C4-2B (cell line): ENCODE measurements around the gene TMEM45B.

Source experiments
- ZFX ChIP-seq: fragments of 450-650 bp; IDR thresholded peaks from 2 replicates; pipeline ENCODE4 v1.6.1; 2017
- TF ChIP-seq, protein P1 (sequence below): fragments of 450-650 bp; conservative IDR thresholded peaks from 2 replicates; pipeline ENCODE4 v1.5.1; 2017; ENCODE audit warnings: mild to moderate bottlenecking

DNA sequence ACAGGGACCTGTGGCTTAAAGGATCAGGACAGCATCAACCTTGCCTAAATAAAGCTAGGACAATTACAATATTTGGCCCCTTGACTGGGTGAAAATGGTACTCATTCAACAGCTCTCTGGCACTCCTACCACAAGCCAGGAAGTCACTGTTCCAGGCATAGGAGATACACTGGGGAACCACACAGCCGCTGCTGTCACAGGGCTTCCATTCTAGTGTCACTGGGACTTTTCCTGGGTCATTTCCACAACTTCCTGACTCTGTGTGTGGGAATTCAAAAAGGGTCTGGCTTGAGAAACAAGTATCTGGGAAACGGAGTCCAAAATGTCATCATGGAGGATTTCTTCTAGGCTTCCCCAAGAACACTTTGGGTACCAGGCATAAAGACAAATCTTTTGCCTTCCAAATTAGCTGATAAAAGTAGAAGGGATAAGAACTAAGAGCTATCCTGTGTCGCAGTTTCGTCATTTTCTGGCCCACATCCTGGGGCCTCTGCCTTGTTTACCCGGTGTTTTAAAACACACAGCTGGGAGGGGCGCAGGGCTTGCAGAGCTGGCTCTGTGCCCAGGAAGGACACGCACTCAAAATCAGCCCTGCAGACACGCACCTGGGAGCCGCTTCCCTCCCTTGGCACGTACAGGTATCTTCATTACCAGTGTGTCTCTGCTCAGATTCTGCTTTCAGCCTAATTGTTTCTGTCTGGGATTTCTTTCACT is 38.0 kb downstream of the TMEM45B start:
- TF ChIP-seq, protein P1, sequence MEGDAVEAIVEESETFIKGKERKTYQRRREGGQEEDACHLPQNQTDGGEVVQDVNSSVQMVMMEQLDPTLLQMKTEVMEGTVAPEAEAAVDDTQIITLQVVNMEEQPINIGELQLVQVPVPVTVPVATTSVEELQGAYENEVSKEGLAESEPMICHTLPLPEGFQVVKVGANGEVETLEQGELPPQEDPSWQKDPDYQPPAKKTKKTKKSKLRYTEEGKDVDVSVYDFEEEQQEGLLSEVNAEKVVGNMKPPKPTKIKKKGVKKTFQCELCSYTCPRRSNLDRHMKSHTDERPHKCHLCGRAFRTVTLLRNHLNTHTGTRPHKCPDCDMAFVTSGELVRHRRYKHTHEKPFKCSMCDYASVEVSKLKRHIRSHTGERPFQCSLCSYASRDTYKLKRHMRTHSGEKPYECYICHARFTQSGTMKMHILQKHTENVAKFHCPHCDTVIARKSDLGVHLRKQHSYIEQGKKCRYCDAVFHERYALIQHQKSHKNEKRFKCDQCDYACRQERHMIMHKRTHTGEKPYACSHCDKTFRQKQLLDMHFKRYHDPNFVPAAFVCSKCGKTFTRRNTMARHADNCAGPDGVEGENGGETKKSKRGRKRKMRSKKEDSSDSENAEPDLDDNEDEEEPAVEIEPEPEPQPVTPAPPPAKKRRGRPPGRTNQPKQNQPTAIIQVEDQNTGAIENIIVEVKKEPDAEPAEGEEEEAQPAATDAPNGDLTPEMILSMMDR: no peak
- no peak for TF ChIP-seq ZFX
